ENCODE measurements around the gene MLKL.

The MLKL gene

GRCh38 chr16:74713325-74713724 lies 12.7 kb upstream of the MLKL start:
- Histone ChIP-seq H3K36me3 (ENCODE audit: insufficient read depth, low read length) (no peaks in the 10 kb centered on the region), H3K27ac (ENCODE audit: low read length) (no peak overlapping the region), H2AFZ (ENCODE audit: low read depth, low read length) (no peak overlapping the region), H3K27me3 (ENCODE audit: insufficient read depth, low read length, poor library complexity) (no peaks in the 10 kb centered on the region), H3K4me2 (ENCODE audit: insufficient read depth, low read length) (no peak overlapping the region), H3K4me1 (ENCODE audit: insufficient read depth, low read length) (no peaks in the 10 kb centered on the region), H3K4me3 (ENCODE audit: low read depth in 1 of 2, low read length in 2 of 2) (no peak overlapping the region), H3K79me2 (ENCODE audit: insufficient read depth, low read length) (no peaks in the 10 kb centered on the region), H3K9me3 (ENCODE audit: insufficient read depth, low read length, severe bottlenecking) (no peaks in the 10 kb centered on the region), H3K9ac (ENCODE audit: low read depth, low read length) (no peak overlapping the region), H4K20me1 (ENCODE audit: insufficient read depth, low read length) (no peaks in the 10 kb centered on the region)
- DNase-seq (no peak), ATAC-seq (ENCODE audit: insufficient read depth, low read depth) (no peak)
- TF ChIP-seq EZH2 (IDR thresholded peaks at IDR 0.05; ENCODE audit: borderline replicate concordance, low read depth, low read length, severe bottlenecking) (no peak), CTCF (IDR thresholded peaks at IDR 0.05; ENCODE audit: borderline replicate concordance, extremely low read depth, low read length, poor library complexity, severe bottlenecking) (no peak)

- no peaks in the 10 kb centered on the region for H4K20me1 ChIP-seq (ENCODE audit: insufficient read depth, low read length)
- no peaks in the 10 kb centered on the region for H3K9me3 ChIP-seq (ENCODE audit: insufficient read depth, low read length, severe bottlenecking)
- no peaks in the 10 kb centered on the region for H3K4me1 ChIP-seq (ENCODE audit: insufficient read depth, low read length)
- no peak overlapping the region for H3K4me3 ChIP-seq (ENCODE audit: low read depth in 1 of 2, low read length in 2 of 2)
- no peak for DNase-seq
- H3K27ac ChIP-seq (ENCODE audit: low read length): no peak overlapping the region
- no peak for ATAC-seq (ENCODE audit: insufficient read depth, low read depth)
- H3K9ac ChIP-seq (ENCODE audit: low read depth, low read length): no peak overlapping the region
- H3K36me3 ChIP-seq (ENCODE audit: insufficient read depth, low read length): no peaks in the 10 kb centered on the region
- no peak overlapping the region for H2AFZ ChIP-seq (ENCODE audit: low read depth, low read length)
- no peaks in the 10 kb centered on the region for H3K27me3 ChIP-seq (ENCODE audit: insufficient read depth, low read length, poor library complexity)
- H3K4me2 ChIP-seq (ENCODE audit: insufficient read depth, low read length): no peak overlapping the region
- no peak for TF ChIP-seq CTCF (IDR thresholded peaks at IDR 0.05; ENCODE audit: borderline replicate concordance, extremely low read depth, low read length, poor library complexity, severe bottlenecking)
- no peak for TF ChIP-seq EZH2 (IDR thresholded peaks at IDR 0.05; ENCODE audit: borderline replicate concordance, low read depth, low read length, severe bottlenecking)
- no peaks in the 10 kb centered on the region for H3K79me2 ChIP-seq (ENCODE audit: insufficient read depth, low read length)
Measured at GRCh38 chr16:74711938-74712337, 11.3 kb upstream of the MLKL start.

GRCh38 chr16:74710401-74710800 lies 9.7 kb upstream of the MLKL start:
- H3K4me2 ChIP-seq (ENCODE audit: insufficient read depth, low read length): no peak overlapping the region
- TF ChIP-seq EZH2 (IDR thresholded peaks at IDR 0.05; ENCODE audit: borderline replicate concordance, low read depth, low read length, severe bottlenecking): no peak
- no peak for TF ChIP-seq CTCF (IDR thresholded peaks at IDR 0.05; ENCODE audit: borderline replicate concordance, extremely low read depth, low read length, poor library complexity, severe bottlenecking)
- no peak overlapping the region for H3K9ac ChIP-seq (ENCODE audit: low read depth, low read length)
- H3K4me3 ChIP-seq (ENCODE audit: low read depth in 1 of 2, low read length in 2 of 2): no peak overlapping the region
- H3K27me3 ChIP-seq (ENCODE audit: insufficient read depth, low read length, poor library complexity): no peaks in the 10 kb centered on the region
- no peaks in the 10 kb centered on the region for H4K20me1 ChIP-seq (ENCODE audit: insufficient read depth, low read length)
- no peak overlapping the region for H3K27ac ChIP-seq (ENCODE audit: low read length)
- H3K36me3 ChIP-seq (ENCODE audit: insufficient read depth, low read length): no peaks in the 10 kb centered on the region
- DNase-seq (no peak), ATAC-seq (ENCODE audit: insufficient read depth, low read depth) (no peak)
- H3K79me2 ChIP-seq (ENCODE audit: insufficient read depth, low read length): no peaks in the 10 kb centered on the region
- no peak overlapping the region for H2AFZ ChIP-seq (ENCODE audit: low read depth, low read length)
- H3K4me1 ChIP-seq (ENCODE audit: insufficient read depth, low read length): no peaks in the 10 kb centered on the region
- no peaks in the 10 kb centered on the region for H3K9me3 ChIP-seq (ENCODE audit: insufficient read depth, low read length, severe bottlenecking)

- H2AFZ ChIP-seq (ENCODE audit: low read depth, low read length): peak overlapping the region; percentile 48; the same call in 1 of the 2 replicates
- H3K9me3 ChIP-seq (ENCODE audit: insufficient read depth, low read length, severe bottlenecking): no peaks in the 10 kb centered on the region
- H3K79me2 ChIP-seq (ENCODE audit: insufficient read depth, low read length): no peaks in the 10 kb centered on the region
- H3K27ac ChIP-seq (ENCODE audit: low read length): no peak overlapping the region
- DNase-seq (peak; percentile 81), ATAC-seq (ENCODE audit: insufficient read depth, low read depth) (peak; percentile 99)
- no peaks in the 10 kb centered on the region for H3K27me3 ChIP-seq (ENCODE audit: insufficient read depth, low read length, poor library complexity)
- H3K36me3 ChIP-seq (ENCODE audit: insufficient read depth, low read length): no peaks in the 10 kb centered on the region
- no peaks in the 10 kb centered on the region for H4K20me1 ChIP-seq (ENCODE audit: insufficient read depth, low read length)
- no peak overlapping the region for H3K4me2 ChIP-seq (ENCODE audit: insufficient read depth, low read length)
- H3K4me3 ChIP-seq (ENCODE audit: low read depth in 1 of 2, low read length in 2 of 2): no peak overlapping the region
- TF ChIP-seq EZH2 (IDR thresholded peaks at IDR 0.05; ENCODE audit: borderline replicate concordance, low read depth, low read length, severe bottlenecking) (no peak), CTCF (IDR thresholded peaks at IDR 0.05; ENCODE audit: borderline replicate concordance, extremely low read depth, low read length, poor library complexity, severe bottlenecking) (peak; percentile 98)
- no peak overlapping the region for H3K9ac ChIP-seq (ENCODE audit: low read depth, low read length)
- no peaks in the 10 kb centered on the region for H3K4me1 ChIP-seq (ENCODE audit: insufficient read depth, low read length)
Measured at GRCh38 chr16:74709441-74709877, 8.8 kb upstream of the MLKL start.
